SU-DHL-6 (cell line): ENCODE measurements around the gene TMEM37.

Experiments
- EZH2phosphoT487 ChIP-seq: fragments of 200-600 bp; sonication (generic), shearing (Covaris generic); conservative IDR thresholded peaks from 2 replicates; pipeline ENCODE4 v1.6.1; 2018; ENCODE audit warnings: mild to moderate bottlenecking, antibody characterized with exemption, low read length, moderate library complexity, mixed read lengths
- TF ChIP-seq, protein P1 (sequence below): fragments of 200-600 bp; sonication (generic); IDR thresholded peaks from one replicate; pipeline ENCODE4 v1.5.1; 2017; ENCODE audit warnings: antibody characterized with exemption, mild to moderate bottlenecking, low read length, moderate library complexity; ENCODE audit not compliant: insufficient read depth, poor library complexity, severe bottlenecking

- TF ChIP-seq, protein P1, sequence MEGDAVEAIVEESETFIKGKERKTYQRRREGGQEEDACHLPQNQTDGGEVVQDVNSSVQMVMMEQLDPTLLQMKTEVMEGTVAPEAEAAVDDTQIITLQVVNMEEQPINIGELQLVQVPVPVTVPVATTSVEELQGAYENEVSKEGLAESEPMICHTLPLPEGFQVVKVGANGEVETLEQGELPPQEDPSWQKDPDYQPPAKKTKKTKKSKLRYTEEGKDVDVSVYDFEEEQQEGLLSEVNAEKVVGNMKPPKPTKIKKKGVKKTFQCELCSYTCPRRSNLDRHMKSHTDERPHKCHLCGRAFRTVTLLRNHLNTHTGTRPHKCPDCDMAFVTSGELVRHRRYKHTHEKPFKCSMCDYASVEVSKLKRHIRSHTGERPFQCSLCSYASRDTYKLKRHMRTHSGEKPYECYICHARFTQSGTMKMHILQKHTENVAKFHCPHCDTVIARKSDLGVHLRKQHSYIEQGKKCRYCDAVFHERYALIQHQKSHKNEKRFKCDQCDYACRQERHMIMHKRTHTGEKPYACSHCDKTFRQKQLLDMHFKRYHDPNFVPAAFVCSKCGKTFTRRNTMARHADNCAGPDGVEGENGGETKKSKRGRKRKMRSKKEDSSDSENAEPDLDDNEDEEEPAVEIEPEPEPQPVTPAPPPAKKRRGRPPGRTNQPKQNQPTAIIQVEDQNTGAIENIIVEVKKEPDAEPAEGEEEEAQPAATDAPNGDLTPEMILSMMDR = no peak
- TF ChIP-seq EZH2phosphoT487 = no peak
Measured at GRCh38 chr2:119424284-119425118, 7.2 kb upstream of the TMEM37 start.
